NK-92 treated with Interleukin-12 subunit alpha and Interleukin-12 subunit beta, amount 100 ng/mL, for 24 hours (cell line): ENCODE measurements around the gene FYB1.
"Not testable (repeated sequence)": the region's sequence is repeated elsewhere in the genome, so short reads cannot be mapped to it uniquely, and the experiment has no call there.

ENCODE experiments used
- DNase-seq: peaks from one replicate; lab custom pipeline; 2025; lab: John Stamatoyannopoulos, UW

FYB1 gene

GRCh38 chr5:39186722-39187539 lies 32.4 kb downstream of the FYB1 start:
- DNase-seq, result no peak

- DNase-seq, result no peak
Observed at GRCh38 chr5:39186289-39186688, 33.1 kb downstream of the FYB1 start.

- DNase-seq, result no peak
Observed at GRCh38 chr5:39185761-39186160, 33.6 kb downstream of the FYB1 start.

- DNase-seq, result not testable (repeated sequence)
Observed at GRCh38 chr5:39179561-39179960, 39.8 kb downstream of the FYB1 start.

GRCh38 chr5:39178861-39179260 lies 40.5 kb downstream of the FYB1 start:
- no peak for DNase-seq

- DNase-seq, result no peak
Observed at GRCh38 chr5:39178171-39178570, 41.2 kb downstream of the FYB1 start.

- DNase-seq, result no peak
Observed at GRCh38 chr5:39177631-39177964, 41.8 kb downstream of the FYB1 start.

- DNase-seq, result no peak
Observed at GRCh38 chr5:39176759-39177630, 42.4 kb downstream of the FYB1 start.

GRCh38 chr5:39175273-39175955 lies 43.9 kb downstream of the FYB1 start:
- DNase-seq, result no peak

DNA sequence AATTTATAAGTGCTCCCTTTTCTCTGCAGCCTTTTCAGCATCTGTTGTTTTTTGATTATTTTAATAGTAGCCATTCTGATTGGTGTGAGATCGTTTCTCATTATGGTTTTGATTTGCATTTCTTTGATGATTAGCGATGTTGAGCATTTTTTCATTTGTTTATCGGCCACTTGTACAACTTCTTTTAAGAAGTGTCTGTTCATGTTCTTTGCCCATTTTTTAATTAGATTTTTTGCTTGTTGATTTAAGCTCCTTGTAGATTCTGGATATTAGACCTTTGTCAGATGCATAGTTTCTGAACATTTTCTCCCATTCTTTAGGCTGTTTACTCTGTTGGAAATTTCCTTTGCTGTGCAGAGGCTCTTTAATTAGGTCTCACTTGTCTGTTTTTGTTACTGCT lies 46.3 kb downstream of the FYB1 start:
- no peak for DNase-seq

GRCh38 chr5:39172593-39172992 lies 46.8 kb downstream of the FYB1 start:
- DNase-seq, result no peak

DNA sequence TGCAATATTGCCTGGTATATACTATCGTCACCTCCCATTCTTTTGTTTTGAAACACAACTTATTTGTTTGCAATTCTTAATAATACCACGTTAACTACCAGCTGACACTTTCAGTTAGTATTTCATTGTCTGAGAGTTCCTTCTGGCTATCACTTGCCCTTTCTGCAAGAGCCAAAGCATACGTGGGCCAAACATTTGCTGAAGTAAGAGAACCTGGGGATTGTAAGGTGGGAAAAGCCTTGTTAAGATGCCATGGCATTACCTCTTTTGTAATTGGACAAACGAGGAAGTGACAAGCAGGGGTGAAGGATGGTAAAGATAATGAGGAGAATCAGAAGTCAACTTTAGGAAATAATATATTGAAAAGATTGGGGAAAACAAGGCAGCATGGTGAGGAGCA lies 47.7 kb downstream of the FYB1 start:
- no peak for DNase-seq

DNA sequence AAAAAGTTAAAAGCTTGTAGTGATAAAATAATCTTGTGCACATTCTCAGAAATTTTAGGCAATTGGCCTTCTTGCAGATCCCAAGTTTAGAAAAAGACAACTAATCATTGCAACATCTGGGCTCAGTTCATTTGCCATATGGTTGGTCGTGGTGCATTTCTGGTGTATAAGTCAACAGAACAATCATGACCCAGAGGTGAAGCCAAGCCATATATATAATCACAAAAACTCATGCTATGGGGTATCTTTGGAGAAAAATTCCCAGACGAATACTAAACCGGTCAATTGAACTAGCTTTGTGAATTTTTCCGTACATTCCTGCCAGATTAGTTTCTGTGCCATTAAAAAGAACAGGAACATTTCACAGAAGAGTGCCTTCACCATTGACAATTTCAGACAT lies 50.3 kb downstream of the FYB1 start:
- DNase-seq, result no peak

DNA sequence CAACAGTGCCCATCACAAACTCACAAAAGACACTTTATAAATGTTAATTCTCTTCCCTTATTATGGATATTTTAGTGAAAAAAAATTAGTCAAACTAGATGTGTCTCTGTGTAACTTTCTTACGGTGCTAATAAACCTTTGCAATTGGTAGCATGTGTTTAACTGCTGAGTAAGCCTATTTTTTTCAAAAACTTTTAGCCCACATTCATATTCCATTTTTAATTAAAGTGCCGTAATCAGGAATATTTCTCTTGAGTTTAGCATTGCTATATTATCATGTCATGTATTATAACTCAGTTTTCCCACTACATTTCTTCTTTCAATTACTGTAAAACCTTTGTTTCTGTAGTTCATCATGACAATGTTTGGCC lies 51.4 kb downstream of the FYB1 start:
- no peak for DNase-seq

DNA sequence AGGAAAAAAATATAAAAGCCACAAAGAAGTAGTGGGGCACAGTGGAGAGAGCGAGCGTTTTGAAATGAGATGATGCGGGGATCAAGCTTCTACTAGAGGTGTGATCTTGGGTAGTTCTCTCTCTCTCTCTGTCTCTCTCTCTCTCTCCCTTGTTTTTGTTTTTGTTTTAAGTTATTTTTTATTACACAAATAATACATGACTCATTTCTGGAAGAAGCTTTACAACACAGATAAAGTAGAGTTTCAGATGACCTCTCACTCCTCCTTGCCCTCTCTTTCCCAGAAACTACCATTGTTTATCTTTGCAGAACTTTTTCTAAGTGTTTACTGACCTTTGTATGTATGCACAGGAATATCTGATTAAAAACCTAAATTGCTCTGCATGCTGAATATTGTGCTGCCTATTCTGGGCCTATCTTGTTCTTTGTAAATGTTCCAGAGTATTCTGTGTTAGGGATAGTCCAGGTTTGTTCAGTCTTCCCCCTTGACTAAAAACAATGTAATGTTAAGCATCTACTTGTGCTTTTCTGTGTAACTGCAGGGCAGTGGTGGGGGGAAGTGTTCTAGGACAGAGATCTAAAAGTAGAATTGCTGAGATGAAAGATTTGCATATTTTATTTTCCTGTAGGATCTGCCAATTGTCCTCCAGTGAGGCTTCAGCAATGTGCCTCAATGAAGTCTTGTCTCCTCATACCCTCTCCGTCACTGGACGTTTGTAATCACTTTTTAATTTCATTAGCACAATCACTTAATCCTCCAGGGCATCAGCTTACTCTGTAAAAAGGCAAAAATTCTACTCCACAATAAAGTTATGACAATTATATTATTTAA lies 52.0 kb downstream of the FYB1 start:
- DNase-seq, result no peak

GRCh38 chr5:39164529-39165402 lies 54.6 kb downstream of the FYB1 start:
- DNase-seq, result no peak

DNA sequence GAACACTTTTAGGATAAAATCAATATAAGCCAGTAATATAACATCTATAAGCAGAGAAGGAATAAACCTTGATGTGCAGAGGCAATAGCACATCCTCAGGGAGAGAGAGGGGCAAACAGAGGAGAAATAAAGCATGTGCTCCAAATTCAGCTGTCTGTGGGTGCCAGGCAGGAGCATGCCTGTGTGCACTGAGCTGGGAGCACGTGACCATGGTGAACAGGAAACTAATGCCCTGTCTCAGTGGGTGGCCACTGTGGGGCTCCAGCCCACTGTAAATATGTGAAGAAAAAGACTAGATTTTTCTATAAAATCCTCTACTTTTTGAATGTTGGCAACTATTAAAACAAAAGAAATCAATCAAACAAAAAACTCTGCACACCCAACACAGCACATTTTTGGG lies 55.3 kb downstream of the FYB1 start:
- no peak for DNase-seq

DNA sequence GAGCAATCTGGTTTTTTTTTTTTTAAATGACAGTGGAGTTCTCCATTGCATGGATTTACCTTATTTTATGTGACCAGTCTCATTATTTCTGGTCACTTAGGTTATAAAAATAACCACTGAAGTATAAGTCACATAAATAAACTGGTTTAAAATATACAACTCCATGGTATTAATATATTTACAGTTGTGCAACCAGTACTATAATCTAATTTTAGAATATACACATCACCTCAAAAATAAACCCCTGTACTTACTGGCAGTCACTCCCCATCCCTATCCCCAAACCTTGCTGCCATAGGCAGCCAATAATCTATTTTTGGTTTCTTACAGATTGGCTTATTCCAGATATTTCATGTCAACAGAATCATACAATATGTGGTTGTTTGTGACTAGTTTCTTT lies 57.8 kb downstream of the FYB1 start:
- DNase-seq, result no peak

GRCh38 chr5:39160576-39161213 lies 58.7 kb downstream of the FYB1 start:
- DNase-seq, result no peak

GRCh38 chr5:39159811-39160490 lies 59.4 kb downstream of the FYB1 start:
- DNase-seq, result no peak
